Keratinocyte (primary cell): ENCODE data around the gene GDF2.

Experiments used
- EZH2 ChIP-seq: IDR thresholded peaks from one replicate; pipeline ENCODE4 v1.6.1; 2012; ENCODE audit warnings: inconsistent platforms, mild to moderate bottlenecking, low read length, moderate library complexity
- TF ChIP-seq, protein P1 (sequence below), 3 experiments: IDR thresholded peaks in 1 of 3; conservative IDR thresholded peaks in 1 of 3; optimal IDR thresholded peaks in 1 of 3; 2 replicates in 2 of 3; 3 replicates in 1 of 3; pipeline versions ENCODE3 to v1.5.1; 2011; ENCODE audit warnings: low read length in 3 of 3, mild to moderate bottlenecking in 3 of 3, moderate library complexity in 2 of 3, control low read depth in 1 of 3, inconsistent platforms in 1 of 3; ENCODE audit not compliant: insufficient read depth in 2 of 3; ENCODE audit errors: extremely low read depth in 1 of 3

DNA sequence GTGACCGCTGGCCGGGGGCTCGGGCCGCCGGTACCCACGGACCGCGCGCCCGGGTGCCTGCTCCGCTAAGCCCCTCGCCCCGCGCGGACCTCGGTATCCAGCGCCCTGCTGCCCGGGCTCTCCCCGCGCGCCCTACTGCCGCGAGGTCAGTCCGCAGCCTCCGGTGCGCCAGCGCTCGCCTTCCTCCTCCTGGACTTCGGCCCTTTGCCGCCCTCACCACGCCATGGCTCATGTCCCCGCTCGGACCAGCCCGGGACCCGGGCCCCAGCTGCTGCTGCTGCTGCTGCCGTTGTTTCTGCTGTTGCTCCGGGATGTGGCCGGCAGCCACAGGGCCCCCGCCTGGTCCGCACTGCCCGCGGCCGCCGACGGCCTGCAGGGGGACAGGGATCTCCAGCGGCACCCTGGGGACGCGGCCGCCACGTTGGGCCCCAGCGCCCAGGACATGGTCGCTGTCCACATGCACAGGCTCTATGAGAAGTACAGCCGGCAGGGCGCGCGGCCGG, 21.8 kb upstream of the GDF2 start:
- TF ChIP-seq, protein P1, sequence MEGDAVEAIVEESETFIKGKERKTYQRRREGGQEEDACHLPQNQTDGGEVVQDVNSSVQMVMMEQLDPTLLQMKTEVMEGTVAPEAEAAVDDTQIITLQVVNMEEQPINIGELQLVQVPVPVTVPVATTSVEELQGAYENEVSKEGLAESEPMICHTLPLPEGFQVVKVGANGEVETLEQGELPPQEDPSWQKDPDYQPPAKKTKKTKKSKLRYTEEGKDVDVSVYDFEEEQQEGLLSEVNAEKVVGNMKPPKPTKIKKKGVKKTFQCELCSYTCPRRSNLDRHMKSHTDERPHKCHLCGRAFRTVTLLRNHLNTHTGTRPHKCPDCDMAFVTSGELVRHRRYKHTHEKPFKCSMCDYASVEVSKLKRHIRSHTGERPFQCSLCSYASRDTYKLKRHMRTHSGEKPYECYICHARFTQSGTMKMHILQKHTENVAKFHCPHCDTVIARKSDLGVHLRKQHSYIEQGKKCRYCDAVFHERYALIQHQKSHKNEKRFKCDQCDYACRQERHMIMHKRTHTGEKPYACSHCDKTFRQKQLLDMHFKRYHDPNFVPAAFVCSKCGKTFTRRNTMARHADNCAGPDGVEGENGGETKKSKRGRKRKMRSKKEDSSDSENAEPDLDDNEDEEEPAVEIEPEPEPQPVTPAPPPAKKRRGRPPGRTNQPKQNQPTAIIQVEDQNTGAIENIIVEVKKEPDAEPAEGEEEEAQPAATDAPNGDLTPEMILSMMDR (optimal IDR thresholded peaks at IDR 0.05 in 1 of 3, IDR thresholded peaks at IDR 0.05 in 1 of 3, conservative IDR thresholded peaks at IDR 0.05 in 1 of 3; ENCODE audit: extremely low read depth in 1 of 3, insufficient read depth in 2 of 3, low read length in 3 of 3): no peak
- no peak for TF ChIP-seq EZH2
